Lower lobe of right lung (tissue), 2 donors: ENCODE data around the gene HECTD1. TPM values are rescaled to one million over a fixed set of nuclear protein-coding genes. Genes with fewer than 3 reads are reported as not detected.
"Not testable (repeated sequence)": the region's sequence is repeated elsewhere in the genome, so short reads cannot be mapped to it uniquely, and the experiment has no call there.

ENCODE experiments used
- ATAC-seq, 2 donors: fragments of 200-7000 bp; cut with Tn5 transposase; one replicate each; pipeline ENCODE4 v1.9.1; 2020 to 2022; ENCODE audit warnings: mild to moderate bottlenecking in 2 of 2, moderate library complexity in 2 of 2
- DNase-seq: peaks from one replicate; pipeline ENCODE4 v3.0.0-alpha.2; 2020
- H3K27ac ChIP-seq: fragments of 200-600 bp; one replicate; pipeline ENCODE4 v1.8.0; 2022
- H3K27me3 ChIP-seq: fragments of 200-600 bp; one replicate; pipeline ENCODE4 v1.8.0; 2022; ENCODE audit warnings: low read depth
- H3K36me3 ChIP-seq: fragments of 200-600 bp; one replicate; pipeline ENCODE4 v1.8.0; 2022; ENCODE audit warnings: mild to moderate bottlenecking
- H3K4me1 ChIP-seq: fragments of 200-600 bp; one replicate; pipeline ENCODE4 v1.8.0; 2022
- H3K4me3 ChIP-seq: fragments of 200-600 bp; one replicate; pipeline ENCODE4 v1.8.0; 2022; ENCODE audit warnings: mild to moderate bottlenecking
- H3K9me3 ChIP-seq: fragments of 200-600 bp; one replicate; pipeline ENCODE4 v1.8.0; 2022
- intact Hi-C: fragments of 100-400 bp; cut with DNase I; formaldehyde crosslinking; loops from one replicate; pipeline ENCODE4 v1.11.0; 2022
- total RNA-seq: library from RNA; stranded (reverse); fragmentation: NEBNext Ultra II Directional; extraction: Animal tissue kit (Norgen Biotek cat#: 25700); gene quantifications from one replicate; pipeline ENCODE4 v1.2.1, GENCODE V29; 2021
- TF ChIP-seq, protein P1 (sequence below): fragments of 200-600 bp; IDR thresholded peaks from one replicate; pipeline ENCODE4 v1.8.0; 2022; ENCODE audit warnings: antibody characterized with exemption, mild to moderate bottlenecking
- donor health status: DM: no; HTN: yes; CAD: no; lungs with severe emphysema.

HECTD1 gene
- total RNA-seq, 1 donor from 2014 or later = 166 TPM

DNA sequence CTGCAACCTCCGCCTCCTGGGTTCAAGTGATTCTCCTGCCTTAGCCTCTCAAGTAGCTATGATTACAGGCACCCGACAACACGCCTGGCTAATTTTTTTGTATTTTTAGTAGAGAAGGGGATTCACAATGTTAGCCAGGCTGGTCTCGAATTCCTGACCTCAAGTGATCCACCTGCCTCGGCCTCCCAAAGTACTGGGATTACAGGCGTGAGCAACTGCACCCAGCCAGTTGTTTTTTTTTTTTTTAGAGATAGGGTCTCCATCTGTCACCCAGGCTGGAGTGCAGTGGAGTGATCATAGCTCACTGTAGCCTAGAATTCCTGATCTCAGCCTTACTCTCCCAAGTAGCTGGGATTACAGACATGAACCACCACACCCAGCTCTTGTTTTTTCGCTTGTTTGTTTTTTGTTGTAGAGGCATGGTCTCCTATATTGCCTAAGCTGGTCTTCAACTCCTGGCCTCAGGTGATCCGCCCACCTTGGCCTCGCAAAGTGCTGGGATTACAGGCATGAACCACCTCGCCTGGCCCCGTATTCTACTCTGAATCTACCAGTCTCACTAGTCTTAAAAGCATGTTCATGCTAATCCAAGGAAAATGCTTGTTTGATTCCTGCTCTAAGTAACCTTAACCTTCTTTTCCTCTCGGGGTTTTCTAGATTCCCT lies 149.8 kb downstream of the HECTD1 start:
- Histone ChIP-seq H3K36me3 (no peaks in the 10 kb centered on the region), H3K4me1 (peaks cover 12% of the 10 kb centered on the region), H3K4me3 (no peak overlapping the region), H3K27me3 (no peaks in the 10 kb centered on the region), H3K27ac (no peak overlapping the region), H3K9me3 (no peaks in the 10 kb centered on the region)
- TF ChIP-seq, protein P1, sequence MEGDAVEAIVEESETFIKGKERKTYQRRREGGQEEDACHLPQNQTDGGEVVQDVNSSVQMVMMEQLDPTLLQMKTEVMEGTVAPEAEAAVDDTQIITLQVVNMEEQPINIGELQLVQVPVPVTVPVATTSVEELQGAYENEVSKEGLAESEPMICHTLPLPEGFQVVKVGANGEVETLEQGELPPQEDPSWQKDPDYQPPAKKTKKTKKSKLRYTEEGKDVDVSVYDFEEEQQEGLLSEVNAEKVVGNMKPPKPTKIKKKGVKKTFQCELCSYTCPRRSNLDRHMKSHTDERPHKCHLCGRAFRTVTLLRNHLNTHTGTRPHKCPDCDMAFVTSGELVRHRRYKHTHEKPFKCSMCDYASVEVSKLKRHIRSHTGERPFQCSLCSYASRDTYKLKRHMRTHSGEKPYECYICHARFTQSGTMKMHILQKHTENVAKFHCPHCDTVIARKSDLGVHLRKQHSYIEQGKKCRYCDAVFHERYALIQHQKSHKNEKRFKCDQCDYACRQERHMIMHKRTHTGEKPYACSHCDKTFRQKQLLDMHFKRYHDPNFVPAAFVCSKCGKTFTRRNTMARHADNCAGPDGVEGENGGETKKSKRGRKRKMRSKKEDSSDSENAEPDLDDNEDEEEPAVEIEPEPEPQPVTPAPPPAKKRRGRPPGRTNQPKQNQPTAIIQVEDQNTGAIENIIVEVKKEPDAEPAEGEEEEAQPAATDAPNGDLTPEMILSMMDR = no peak
- no peak for DNase-seq
- no peak for ATAC-seq
- intact Hi-C loops = no loop called here

DNA sequence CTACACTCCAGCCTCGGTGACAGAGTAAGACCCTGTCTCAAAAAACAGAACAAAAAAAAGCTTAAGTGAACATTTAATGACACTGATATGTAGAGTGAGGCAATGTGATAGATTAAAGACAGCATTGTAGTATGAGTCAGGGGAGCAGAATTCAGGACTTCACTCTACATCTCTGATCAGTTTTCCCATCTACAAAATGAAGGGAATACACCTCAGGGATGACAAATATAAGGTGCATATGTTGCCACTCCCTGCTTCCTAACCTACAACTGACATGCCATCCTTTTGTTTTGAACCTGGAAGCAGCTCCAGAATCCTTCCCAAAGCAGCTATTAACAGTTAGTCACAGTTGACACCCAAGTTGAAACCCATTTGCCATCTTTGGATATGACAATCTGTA lies 150.6 kb downstream of the HECTD1 start:
- no peaks in the 10 kb centered on the region for H3K27me3 ChIP-seq
- no peak overlapping the region for H3K27ac ChIP-seq
- H3K9me3 ChIP-seq = no peaks in the 10 kb centered on the region
- intact Hi-C loops = no loop called here
- H3K4me1 ChIP-seq = peaks cover 12% of the 10 kb centered on the region
- H3K4me3 ChIP-seq = no peak overlapping the region
- TF ChIP-seq, protein P1 = no peak
- no peak for ATAC-seq
- H3K36me3 ChIP-seq = no peaks in the 10 kb centered on the region
- DNase-seq = no peak

DNA sequence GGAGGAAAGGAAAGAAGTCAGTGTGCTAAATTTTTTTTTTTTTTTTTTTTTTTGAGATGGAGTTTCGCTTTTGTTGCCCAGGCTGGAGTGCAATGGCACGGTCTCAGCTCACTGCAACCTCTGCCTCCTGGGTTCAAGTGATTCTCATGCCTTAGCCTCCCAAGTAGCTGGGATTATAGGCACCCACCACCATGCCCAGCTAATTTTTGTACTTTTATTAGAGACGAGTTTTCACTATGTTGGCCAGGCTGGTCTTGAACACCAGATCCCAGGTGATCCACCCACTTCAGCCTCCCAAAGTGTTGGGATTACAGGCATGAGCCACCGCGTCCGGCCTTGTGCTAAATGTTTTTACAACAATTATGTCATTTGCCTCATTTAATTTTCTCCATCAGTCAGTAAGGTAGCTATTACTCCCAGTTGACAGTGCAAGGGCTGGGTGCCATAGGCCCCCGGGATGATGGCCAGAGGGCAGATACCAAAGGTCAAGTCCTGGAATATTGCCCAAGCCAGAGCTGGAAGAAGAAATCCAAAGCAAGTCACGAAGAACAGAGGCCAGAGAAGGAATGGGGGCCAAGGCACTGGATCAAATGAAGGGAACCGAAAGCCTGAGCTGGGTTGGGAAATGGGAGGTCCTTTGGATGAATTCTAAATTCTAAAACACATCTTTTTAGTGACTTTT lies 154.5 kb downstream of the HECTD1 start:
- ATAC-seq = peak; percentile 4 to 37
- H3K27ac ChIP-seq, H3K4me3 ChIP-seq, H3K27me3 ChIP-seq, H3K9me3 ChIP-seq, DNase-seq, H3K36me3 ChIP-seq, intact Hi-C loops, H3K4me1 ChIP-seq: not testable (repeated sequence)

DNA sequence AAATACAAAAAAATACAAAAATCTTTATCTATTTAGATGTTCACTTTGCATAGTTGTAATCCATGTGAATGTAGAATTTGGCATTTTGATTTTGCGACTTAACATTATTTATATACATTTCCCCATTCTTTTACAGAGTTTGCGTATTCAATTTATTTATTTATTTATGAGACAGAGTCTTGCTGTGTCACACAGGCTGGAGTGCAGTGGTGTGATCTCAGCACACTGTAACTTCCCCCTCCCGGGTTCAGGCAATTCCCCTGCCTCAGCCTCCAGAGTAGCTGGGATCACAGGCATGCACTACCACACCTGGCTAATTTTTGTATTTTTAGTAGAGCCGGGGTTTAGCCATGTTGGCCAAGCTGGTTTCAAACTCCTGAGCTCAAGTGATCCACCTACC lies 156.1 kb downstream of the HECTD1 start:
- Histone ChIP-seq H3K9me3 (no peaks in the 10 kb centered on the region), H3K4me1 (no peaks in the 10 kb centered on the region), H3K27me3 (no peaks in the 10 kb centered on the region), H3K36me3 (no peaks in the 10 kb centered on the region), H3K27ac (no peak overlapping the region), H3K4me3 (no peak overlapping the region)
- intact Hi-C loops = no loop called here
- no peak for DNase-seq
- ATAC-seq = no peak
- TF ChIP-seq, protein P1 = no peak

DNA sequence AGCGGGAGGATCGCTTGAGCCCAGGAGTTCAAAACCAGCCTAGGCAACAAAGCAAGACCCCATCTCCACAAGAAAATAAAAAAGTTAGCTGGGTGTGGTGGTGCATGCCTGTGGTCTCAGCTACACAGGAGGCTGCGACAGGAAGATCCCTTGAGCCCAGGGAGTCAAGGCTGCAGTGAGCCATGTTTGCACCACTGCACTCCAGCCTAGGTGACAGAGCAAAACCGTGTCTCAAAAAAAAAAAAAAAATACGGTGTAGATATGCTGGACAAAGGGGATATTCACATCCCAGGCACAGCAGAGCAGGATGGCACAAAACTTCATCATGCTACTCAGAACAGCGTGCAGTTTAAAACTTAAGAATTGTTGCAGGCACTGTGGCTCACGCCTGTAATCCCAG lies 156.6 kb downstream of the HECTD1 start:
- DNase-seq = no peak
- TF ChIP-seq, protein P1 = no peak
- Histone ChIP-seq H3K27me3 (no peaks in the 10 kb centered on the region), H3K27ac (no peak overlapping the region), H3K4me3 (no peak overlapping the region), H3K4me1 (no peaks in the 10 kb centered on the region), H3K36me3 (no peaks in the 10 kb centered on the region), H3K9me3 (no peaks in the 10 kb centered on the region)
- intact Hi-C loops = no loop called here
- ATAC-seq = no peak

Other genes with a start within 250 kb of the HECTD1 start
- gene AP4S1, start 182.1 kb downstream of the HECTD1 start, total RNA-seq = 8.6 TPM
- 32.8 TPM for gene STRN3, start 181.4 kb downstream of the HECTD1 start, total RNA-seq
- gene HEATR5A, start 212.8 kb upstream of the HECTD1 start, total RNA-seq = 41.6 TPM
- gene DTD2, start 249.7 kb upstream of the HECTD1 start, total RNA-seq = 13.4 TPM